HG03095 (cell line): ENCODE measurements around the gene TICAM1.
"Not testable (repeated sequence)": the region's sequence is repeated elsewhere in the genome, so short reads cannot be mapped to it uniquely, and the experiment has no call there.

Experiments used
- ATAC-seq: cut with Tn5 transposase; IDR thresholded peaks from one replicate; pipeline ENCODE4 v1.9.1; 2021; ENCODE audit warnings: moderate library complexity; ENCODE audit not compliant: unreplicated experiment

TICAM1 gene

DNA sequence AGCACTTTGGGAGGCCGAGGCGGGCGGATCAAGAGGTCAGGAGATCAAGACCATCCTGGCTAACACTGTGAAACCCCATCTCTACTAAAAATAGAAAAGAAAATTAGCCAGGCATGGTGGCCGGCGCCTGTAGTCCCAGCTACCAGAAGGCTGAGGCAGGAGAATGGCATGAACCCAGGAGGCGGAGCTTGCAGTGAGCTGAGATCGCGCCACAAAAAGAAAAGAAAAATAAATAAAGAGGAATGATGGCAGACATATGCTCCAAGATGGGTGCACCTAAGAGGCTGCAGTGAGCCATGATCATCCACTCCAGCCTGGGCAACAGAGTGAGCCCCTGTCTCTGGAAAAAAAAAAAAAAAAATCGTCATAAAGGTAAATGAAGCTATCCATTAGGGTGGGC, 14.5 kb upstream of the TICAM1 start:
- not testable (repeated sequence) for ATAC-seq

DNA sequence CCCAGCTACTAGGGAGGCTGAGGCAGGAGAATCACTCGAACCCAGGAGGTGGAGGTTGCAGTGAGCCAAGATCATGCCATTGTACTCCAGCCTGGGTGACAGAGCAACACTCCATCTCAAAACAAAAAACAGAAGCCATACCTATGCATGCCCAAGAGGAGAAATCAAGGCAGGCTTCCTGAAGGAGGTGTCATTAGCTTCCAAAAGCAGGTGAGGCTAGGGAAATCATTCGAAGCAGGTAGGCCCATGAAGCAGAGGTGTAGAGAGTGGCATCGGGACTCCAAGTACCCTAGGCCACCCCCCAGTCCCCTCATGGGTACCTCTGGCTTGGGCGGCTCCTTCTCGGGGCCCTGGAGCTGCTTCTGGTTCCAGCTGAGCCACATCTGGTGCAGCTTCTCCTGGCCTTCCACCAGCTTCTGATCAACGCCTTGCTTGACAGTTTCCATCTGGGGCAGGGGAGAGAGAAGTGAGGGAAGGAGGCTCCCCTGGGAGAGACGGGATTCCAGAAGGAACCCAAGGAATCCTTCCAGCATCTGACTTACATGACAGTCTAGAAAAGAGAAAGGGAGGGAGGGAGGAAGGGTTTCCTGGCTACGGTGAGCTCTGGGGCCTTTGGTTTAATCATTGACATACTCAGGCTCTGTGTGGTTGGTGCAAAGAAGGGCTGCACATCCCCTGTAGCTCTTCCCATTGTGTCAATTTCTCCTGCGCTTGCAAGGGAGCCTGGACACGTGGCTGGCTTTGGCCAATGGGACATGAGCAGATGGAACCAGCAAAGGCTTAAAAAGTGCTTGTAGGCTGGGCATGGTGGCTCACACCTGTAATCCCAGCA, 13.1 kb upstream of the TICAM1 start:
- ATAC-seq, result no peak

DNA sequence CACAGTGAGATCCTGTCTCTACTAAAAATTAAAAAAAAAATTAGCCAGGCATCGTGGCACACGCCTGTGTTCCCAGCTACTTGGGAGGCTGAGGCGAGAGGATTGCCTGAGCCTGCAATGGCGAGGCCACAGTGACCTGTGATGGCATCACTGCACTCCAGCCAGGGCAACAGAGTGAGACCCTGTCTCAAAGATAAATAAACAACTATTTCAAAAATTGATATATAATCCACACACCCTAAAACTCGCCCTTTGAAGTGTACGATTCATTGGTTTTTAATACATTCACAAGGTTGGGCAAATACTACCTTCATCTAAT, 12.1 kb upstream of the TICAM1 start:
- no peak for ATAC-seq

DNA sequence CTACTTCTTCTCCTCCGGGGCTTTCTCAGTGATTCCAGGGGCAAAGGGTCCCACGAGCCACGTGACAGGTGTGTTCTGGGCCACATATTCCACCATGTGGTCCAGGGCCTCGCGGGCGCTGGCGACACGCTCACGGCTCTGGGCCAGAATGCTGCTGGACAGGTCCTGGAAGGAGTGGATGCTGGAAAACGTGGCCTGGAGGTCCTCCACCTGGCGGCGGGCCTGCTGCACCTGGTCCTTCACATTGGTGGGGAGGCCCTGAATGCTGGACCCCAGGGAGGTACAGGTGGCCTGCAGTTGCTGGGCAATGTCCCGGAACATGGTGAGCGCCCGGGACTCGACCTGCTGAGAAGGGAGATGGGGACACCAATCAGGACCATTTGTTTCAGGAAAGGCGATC, 7.7 kb upstream of the TICAM1 start:
- no peak for ATAC-seq

GRCh38 chr19:4832776-4833175, 1.3 kb upstream of the TICAM1 start:
- no peak for ATAC-seq

GRCh38 chr19:4831979-4832340, 448 bp upstream of the TICAM1 start:
- ATAC-seq, result not testable (repeated sequence)

- no peak for ATAC-seq
Observed at GRCh38 chr19:4830768-4831265, 695 bp downstream of the TICAM1 start.

DNA sequence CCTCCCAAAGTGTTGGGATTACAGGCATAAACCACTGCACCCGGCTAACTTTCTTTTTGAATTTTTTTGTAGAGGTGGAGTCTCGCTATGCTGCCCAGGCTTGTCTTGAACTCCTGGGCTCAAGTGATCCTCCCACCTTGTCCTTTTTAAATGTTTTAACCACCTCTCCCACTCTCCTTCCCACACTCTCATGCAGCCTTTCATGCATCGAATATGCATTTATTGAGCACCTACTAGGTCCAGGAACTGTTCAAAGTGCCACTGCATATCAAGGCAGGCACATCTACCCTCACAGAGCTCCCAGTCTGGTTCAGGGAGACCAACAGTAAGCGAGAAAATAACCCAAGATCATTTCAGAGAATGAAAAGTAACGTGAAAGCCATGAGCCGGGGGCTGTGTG, 1.2 kb downstream of the TICAM1 start:
- no peak for ATAC-seq

GRCh38 chr19:4829001-4829712, 2.4 kb downstream of the TICAM1 start:
- ATAC-seq, result no peak

GRCh38 chr19:4823577-4823976, 7.9 kb downstream of the TICAM1 start:
- ATAC-seq, result no peak

- ATAC-seq, result not testable (repeated sequence)
Observed at GRCh38 chr19:4822354-4822753, 9.2 kb downstream of the TICAM1 start.

DNA sequence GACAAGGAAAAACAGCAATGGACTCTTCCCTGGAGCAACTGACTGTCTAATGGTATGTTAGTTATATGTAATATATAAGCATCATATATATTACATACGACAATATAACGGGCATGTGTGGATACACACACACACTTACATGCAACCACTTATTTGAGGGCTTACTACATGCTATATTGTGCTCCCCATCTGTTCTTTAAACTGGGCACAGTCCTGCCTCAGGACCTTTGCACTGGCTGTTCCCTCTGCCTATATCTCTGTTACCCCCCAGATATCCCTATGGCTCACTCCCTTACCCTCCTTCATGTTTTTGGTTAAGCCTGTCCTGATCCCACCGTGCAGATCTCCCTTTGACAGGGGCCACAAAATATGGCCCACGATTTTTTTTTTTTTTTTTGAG, 10.2 kb downstream of the TICAM1 start:
- no peak for ATAC-seq

- no peak for ATAC-seq
Observed at GRCh38 chr19:4817467-4818277, 13.8 kb downstream of the TICAM1 start.

GRCh38 chr19:4816950-4817278, 14.6 kb downstream of the TICAM1 start:
- no peak for ATAC-seq

DNA sequence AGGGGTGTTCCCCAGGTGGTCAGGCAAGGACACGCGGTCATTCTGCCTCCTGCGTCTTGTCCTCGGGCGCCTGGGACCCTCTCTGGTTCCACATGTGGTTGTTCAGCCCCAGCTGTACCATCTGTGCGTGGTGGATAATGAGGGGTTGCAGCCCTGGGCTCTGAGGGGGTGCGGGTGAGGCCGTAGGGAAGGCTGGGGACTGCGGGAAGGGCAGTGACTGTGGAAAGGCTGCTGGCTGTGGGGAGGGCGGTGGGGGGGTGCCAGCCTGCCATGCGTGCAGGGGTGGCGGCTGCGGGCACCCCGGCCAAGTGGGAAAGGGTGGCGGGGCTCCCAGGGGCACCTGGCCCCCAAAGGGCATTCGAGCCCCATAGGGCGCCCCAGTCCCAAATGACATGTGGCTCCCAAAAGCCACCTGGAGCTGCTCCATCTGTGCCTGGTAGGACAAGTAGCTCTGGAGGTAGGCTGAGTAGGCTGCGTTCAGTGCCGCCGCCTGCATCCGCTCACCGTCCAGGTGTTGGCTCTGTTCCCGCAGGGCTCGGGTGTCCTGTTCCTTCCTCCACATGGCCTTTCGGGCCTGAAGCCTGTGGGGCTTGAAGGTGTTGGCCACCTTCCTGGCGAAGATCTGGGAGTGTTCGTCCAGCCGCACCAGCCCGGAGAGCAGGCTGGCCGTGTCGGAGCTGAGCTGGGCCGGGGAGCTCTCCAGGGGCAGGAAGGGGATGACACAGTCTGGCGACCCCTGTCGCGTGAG, 15.1 kb downstream of the TICAM1 start:
- ATAC-seq, result no peak

DNA sequence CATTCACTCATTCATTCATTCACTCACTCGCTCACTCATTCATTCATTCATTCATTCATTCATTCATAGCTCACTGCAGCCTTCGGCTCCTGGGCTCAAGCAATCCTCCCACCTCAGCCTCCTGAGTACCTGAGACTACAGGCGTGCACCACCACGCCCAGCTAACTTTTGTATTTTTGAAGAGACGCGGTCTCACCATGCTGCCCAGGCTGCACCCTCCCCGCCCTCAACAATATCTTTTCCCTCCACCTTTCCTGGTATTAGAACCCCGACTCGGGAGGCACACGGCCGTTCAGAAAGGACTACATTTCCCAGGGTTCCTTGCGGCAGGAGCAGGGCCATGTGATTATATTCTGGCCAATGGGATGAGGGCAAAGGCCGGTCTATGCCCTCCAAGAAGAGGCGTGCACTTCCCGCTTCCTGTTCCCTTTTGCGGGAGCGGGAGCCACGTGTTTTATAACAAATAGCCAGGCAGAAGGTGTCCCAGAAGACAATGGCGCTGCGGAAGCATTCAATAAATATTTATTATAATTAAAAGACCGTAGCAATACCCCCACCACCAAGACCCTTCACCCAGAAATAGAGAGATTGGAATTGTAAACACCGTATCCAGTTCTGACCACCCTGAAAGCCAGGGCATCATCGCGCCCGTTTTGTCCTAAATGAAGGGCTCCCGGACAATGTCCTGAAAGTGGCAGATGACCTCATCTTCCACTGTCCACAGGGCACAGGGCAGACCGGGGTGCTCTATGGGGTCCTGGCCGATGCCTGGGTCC, 15.9 kb downstream of the TICAM1 start:
- ATAC-seq, result no peak

DNA sequence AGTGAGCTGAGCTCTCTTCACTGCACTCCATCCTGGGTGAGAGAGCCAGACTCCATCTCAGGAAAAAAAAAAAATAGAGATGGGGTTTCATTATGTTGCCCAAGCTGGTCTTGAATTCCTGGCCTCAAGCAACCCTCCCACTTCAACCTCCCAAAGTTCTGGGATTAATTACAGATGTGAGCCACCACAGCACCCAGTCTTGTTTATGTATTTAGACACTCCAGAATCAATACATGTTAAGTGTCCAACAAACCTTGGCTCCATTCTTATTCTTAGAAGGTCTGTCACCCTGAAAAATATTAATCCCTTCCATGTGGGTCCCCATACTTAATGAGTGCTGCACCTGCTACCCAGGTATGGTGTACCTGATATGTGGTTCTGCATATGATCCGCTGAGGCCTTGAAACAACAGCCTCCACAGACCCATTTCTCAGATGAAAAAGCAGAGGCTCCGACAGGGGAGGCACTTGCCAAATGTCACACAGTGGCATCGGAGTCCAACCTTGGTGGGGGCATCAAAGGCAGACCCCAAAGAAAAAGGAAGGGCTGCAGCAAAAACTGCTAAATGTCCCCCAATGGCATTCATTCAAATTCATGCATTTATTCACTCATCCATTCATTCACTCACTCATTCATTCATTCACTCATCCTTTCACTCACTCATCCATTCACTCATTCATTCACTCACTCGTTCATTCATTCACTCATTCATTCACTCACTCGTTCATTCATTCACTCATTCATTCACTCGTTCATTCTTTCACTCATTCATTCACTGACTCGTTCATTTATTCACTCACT, 16.7 kb downstream of the TICAM1 start:
- ATAC-seq, result no peak

DNA sequence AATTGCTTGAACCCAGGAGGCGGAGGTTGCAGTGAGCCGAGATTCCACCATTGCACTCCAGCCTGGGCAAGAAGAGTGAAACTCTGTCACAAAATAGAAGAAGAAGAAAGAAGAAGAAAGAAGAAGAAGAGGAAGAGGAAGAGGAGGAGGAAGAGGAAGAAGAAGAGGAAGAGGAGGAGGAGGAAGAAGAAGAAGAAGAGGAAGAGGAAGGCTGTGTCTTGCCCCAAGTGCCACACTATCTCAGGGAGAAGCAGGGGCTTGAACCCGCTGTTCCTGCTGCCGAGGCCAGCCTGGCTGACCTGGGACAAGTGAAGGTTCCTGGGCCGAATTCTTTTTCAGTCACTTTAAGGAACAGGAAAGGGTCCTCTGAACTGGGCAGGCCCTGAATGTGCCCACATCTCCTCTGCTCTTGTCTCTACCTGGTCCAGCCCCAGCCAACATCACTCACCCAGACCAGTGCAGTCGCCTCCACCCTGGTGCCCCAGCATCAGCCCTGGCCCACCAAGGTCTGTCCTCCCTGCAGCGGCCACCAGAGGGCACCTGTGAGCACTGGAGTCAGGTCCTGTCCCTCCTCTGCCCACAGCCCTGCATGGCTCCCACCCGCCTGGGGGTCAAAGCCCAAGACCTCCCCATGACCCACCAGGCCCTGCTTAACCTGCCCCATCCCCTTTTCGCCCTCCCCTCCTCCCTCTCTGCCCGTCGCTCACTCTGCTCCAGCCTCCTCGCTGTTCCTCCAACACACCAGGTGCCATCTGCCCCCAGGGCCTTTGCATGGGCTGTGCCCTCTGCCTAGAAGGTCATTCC, 20.0 kb downstream of the TICAM1 start:
- no peak for ATAC-seq

DNA sequence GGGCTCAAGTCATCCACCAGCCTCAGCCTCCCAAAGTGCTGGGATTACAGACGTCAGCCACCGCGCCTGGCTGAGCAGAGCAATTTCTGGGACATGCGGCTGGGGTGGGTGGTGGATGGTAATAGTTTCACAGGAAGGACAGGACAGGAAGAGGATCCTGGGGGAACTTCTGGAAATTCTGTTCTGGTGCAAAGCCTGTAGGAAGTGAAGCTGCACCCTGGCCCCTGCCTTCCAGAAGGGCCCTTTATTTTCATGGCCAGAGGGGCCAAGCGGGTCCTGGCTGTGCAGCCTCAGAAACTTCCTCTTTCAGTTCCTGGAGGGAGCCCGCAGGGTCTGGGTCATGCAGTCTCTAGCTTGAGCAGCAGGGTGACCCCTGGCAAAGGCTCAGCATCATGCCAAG, 24.3 kb downstream of the TICAM1 start:
- no peak for ATAC-seq
